HG03378 (cell line): Measurements from ENCODE around the gene OTOF.

Source experiments
- ATAC-seq: cut with Tn5 transposase; IDR thresholded peaks from one replicate; pipeline ENCODE4 v1.9.1; 2021; ENCODE audit warnings: mild to moderate bottlenecking, moderate library complexity; ENCODE audit not compliant: unreplicated experiment

Gene OTOF

GRCh38 chr2:26477911-26478253 is at the start of gene OTOF:
OTOF (minus strand) TSS chr2:26478124.
- no peak for ATAC-seq

- no peak for ATAC-seq
These were observed 48.7 kb upstream of the OTOF start for GRCh38 chr2:26526589-26526988.

GRCh38 chr2:26526105-26526504 is 48.2 kb upstream of the OTOF start:
- ATAC-seq: no peak

- no peak for ATAC-seq
These were observed 45.8 kb upstream of the OTOF start for GRCh38 chr2:26523750-26524149.

- no peak for ATAC-seq
These were observed 44.8 kb upstream of the OTOF start for GRCh38 chr2:26522751-26523171.

- ATAC-seq: no peak
These were observed 44.4 kb upstream of the OTOF start for GRCh38 chr2:26522325-26522724.

GRCh38 chr2:26521913-26522180 is 43.9 kb upstream of the OTOF start:
- no peak for ATAC-seq

GRCh38 chr2:26521054-26521912 is 43.4 kb upstream of the OTOF start:
- no peak for ATAC-seq

GRCh38 chr2:26520148-26520449 is 42.2 kb upstream of the OTOF start:
- no peak for ATAC-seq

- ATAC-seq: no peak
These were observed 41.6 kb upstream of the OTOF start for GRCh38 chr2:26519396-26520147.

GRCh38 chr2:26516781-26517180 is 38.9 kb upstream of the OTOF start:
- ATAC-seq: no peak

- no peak for ATAC-seq
These were observed 38.3 kb upstream of the OTOF start for GRCh38 chr2:26516246-26516645.

- no peak for ATAC-seq
These were observed 37.8 kb upstream of the OTOF start for GRCh38 chr2:26515771-26516170.

- no peak for ATAC-seq
These were observed 36.1 kb upstream of the OTOF start for GRCh38 chr2:26514045-26514444.

GRCh38 chr2:26513261-26513660 is 35.3 kb upstream of the OTOF start:
- ATAC-seq: no peak

GRCh38 chr2:26511466-26511865 is 33.5 kb upstream of the OTOF start:
- ATAC-seq: no peak

GRCh38 chr2:26510344-26510973 is 32.5 kb upstream of the OTOF start:
- ATAC-seq: no peak

GRCh38 chr2:26509141-26509540 is 31.2 kb upstream of the OTOF start:
- ATAC-seq: no peak

GRCh38 chr2:26507932-26508331 is 30.0 kb upstream of the OTOF start:
- no peak for ATAC-seq

- no peak for ATAC-seq
These were observed 29.2 kb upstream of the OTOF start for GRCh38 chr2:26507088-26507487.

- no peak for ATAC-seq
These were observed 28.4 kb upstream of the OTOF start for GRCh38 chr2:26506279-26506678.

GRCh38 chr2:26504002-26504401 is 26.1 kb upstream of the OTOF start:
- ATAC-seq: no peak
